HG02623 (cell line): ENCODE data around the gene NDRG4.
"Not testable (repeated sequence)": the region's sequence is repeated elsewhere in the genome, so short reads cannot be mapped to it uniquely, and the experiment has no call there.

ENCODE experiments used
- ATAC-seq: cut with Tn5 transposase; IDR thresholded peaks from one replicate; pipeline ENCODE4 v1.9.1; 2021; ENCODE audit warnings: moderate library complexity; ENCODE audit not compliant: unreplicated experiment

NDRG4 gene

GRCh38 chr16:58464916-58465731, 34.8 kb upstream of the NDRG4 start:
- no peak for ATAC-seq

GRCh38 chr16:58465817-58466216, 34.1 kb upstream of the NDRG4 start:
- no peak for ATAC-seq

- ATAC-seq = no peak
Observed at GRCh38 chr16:58466396-58466795, 33.5 kb upstream of the NDRG4 start.

GRCh38 chr16:58467905-58468304, 32.0 kb upstream of the NDRG4 start:
- no peak for ATAC-seq

- no peak for ATAC-seq
Observed at GRCh38 chr16:58471209-58471975, 28.6 kb upstream of the NDRG4 start.

- no peak for ATAC-seq
Observed at GRCh38 chr16:58472266-58472665, 27.7 kb upstream of the NDRG4 start.

- no peak for ATAC-seq
Observed at GRCh38 chr16:58472827-58473226, 27.1 kb upstream of the NDRG4 start.

GRCh38 chr16:58474296-58474695, 25.6 kb upstream of the NDRG4 start:
- ATAC-seq = no peak

GRCh38 chr16:58475091-58475619, 24.8 kb upstream of the NDRG4 start:
- no peak for ATAC-seq

GRCh38 chr16:58476791-58477190, 23.2 kb upstream of the NDRG4 start:
- no peak for ATAC-seq

- no peak for ATAC-seq
Observed at GRCh38 chr16:58478427-58478826, 21.5 kb upstream of the NDRG4 start.

GRCh38 chr16:58481226-58481869, 18.6 kb upstream of the NDRG4 start:
- ATAC-seq = no peak

- ATAC-seq = no peak
Observed at GRCh38 chr16:58481931-58482330, 18.0 kb upstream of the NDRG4 start.

GRCh38 chr16:58485184-58485887, 14.6 kb upstream of the NDRG4 start:
- ATAC-seq = no peak

GRCh38 chr16:58487566-58488351, 12.2 kb upstream of the NDRG4 start:
- ATAC-seq = peak; percentile 66

GRCh38 chr16:58488531-58488930, 11.4 kb upstream of the NDRG4 start:
- no peak for ATAC-seq

- no peak for ATAC-seq
Observed at GRCh38 chr16:58490065-58490464, 9.9 kb upstream of the NDRG4 start.

- not testable (repeated sequence) for ATAC-seq
Observed at GRCh38 chr16:58490539-58490938, 9.4 kb upstream of the NDRG4 start.

- no peak for ATAC-seq
Observed at GRCh38 chr16:58492066-58492465, 7.9 kb upstream of the NDRG4 start.

- ATAC-seq = no peak
Observed at GRCh38 chr16:58492735-58493134, 7.2 kb upstream of the NDRG4 start.
